GM12875 (cell line): ENCODE data around the gene UGGT2.
"Not testable (repeated sequence)": the region's sequence is repeated elsewhere in the genome, so short reads cannot be mapped to it uniquely, and the experiment has no call there.

Source experiments
- H3K4me3 ChIP-seq: one replicate; pipeline ENCODE4 v1.5.1; 2011; ENCODE audit warnings: low read depth, low read length, control low read depth
- TF ChIP-seq, protein P1 (sequence below): IDR thresholded peaks from 2 replicates; pipeline ENCODE4 v1.5.1; 2011; ENCODE audit warnings: low read depth, mild to moderate bottlenecking, control low read depth, inconsistent platforms, low read length, moderate library complexity, borderline replicate concordance; ENCODE audit not compliant: insufficient read depth

The UGGT2 gene

GRCh38 chr13:95948656-95949055 is 104.5 kb downstream of the UGGT2 start:
- TF ChIP-seq, protein P1, sequence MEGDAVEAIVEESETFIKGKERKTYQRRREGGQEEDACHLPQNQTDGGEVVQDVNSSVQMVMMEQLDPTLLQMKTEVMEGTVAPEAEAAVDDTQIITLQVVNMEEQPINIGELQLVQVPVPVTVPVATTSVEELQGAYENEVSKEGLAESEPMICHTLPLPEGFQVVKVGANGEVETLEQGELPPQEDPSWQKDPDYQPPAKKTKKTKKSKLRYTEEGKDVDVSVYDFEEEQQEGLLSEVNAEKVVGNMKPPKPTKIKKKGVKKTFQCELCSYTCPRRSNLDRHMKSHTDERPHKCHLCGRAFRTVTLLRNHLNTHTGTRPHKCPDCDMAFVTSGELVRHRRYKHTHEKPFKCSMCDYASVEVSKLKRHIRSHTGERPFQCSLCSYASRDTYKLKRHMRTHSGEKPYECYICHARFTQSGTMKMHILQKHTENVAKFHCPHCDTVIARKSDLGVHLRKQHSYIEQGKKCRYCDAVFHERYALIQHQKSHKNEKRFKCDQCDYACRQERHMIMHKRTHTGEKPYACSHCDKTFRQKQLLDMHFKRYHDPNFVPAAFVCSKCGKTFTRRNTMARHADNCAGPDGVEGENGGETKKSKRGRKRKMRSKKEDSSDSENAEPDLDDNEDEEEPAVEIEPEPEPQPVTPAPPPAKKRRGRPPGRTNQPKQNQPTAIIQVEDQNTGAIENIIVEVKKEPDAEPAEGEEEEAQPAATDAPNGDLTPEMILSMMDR: no peak

GRCh38 chr13:95937714-95938320 is 115.4 kb downstream of the UGGT2 start:
- no peak overlapping the region for H3K4me3 ChIP-seq
- TF ChIP-seq, protein P1: no peak

More at GRCh38 chr13:95948656-95949055, 104.5 kb downstream of the UGGT2 start:
- H3K4me3 ChIP-seq: no peak overlapping the region

DNA sequence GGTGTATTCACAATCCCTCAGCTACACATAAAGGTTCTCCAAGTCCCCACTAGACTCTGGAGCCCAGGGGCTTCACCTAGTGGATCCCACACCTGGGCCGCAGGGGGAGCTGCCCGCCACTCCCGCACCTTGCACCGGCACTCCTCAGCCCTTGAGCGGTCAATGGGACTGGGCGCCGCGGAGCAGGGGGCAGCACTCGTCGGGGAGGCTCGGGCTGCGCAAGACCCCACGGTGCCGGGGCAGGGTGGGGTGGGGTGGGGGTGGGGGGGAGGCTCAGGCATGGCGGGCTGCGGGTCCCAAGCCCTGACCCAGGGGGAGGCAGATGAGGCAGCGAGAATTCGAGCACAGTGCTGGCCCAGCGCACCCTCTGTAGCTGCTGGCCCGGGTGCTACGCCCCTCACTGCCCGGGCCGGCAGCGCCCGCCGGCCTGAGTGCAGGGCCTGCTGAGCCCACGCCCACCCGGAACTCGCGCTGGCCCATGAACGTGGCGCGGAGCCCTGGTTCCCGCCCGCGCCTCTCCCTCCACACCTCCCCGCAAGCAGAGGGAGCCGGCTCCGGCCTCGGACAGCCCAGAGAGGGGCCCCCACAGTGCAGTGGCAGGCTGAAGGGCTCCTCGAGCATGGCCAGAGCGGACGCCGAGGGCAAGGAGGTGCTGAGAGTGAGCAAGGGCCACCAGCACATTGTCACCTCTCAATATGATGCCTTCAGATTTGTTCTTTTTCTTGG is 121.7 kb downstream of the UGGT2 start:
- no peak overlapping the region for H3K4me3 ChIP-seq
- TF ChIP-seq, protein P1: no peak

- H3K4me3 ChIP-seq: no peak overlapping the region
- TF ChIP-seq, protein P1: no peak
These were observed 123.8 kb downstream of the UGGT2 start for GRCh38 chr13:95929430-95929829.

- H3K4me3 ChIP-seq: not testable (repeated sequence)
These were observed 124.8 kb downstream of the UGGT2 start for GRCh38 chr13:95928367-95928906.

DNA sequence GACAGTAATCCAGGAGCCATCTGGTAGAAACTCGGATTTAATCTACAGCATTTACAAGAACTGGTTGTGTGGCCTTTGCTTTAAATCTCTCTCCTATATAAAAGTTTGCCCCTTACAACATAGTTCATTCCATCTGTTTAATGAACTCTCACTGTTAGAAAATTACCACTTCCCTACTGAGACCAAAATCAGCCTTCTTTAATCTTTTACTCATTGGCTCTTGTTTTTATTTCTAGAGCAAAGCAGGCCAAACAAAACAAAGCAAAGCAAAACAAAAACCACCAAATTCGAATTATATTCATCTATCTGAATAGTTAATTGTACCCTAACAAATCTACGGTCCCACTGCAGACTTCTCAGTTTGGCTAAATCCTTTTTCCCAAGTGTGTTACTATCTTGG is 127.0 kb downstream of the UGGT2 start:
- TF ChIP-seq, protein P1: no peak
- no peak overlapping the region for H3K4me3 ChIP-seq

DNA sequence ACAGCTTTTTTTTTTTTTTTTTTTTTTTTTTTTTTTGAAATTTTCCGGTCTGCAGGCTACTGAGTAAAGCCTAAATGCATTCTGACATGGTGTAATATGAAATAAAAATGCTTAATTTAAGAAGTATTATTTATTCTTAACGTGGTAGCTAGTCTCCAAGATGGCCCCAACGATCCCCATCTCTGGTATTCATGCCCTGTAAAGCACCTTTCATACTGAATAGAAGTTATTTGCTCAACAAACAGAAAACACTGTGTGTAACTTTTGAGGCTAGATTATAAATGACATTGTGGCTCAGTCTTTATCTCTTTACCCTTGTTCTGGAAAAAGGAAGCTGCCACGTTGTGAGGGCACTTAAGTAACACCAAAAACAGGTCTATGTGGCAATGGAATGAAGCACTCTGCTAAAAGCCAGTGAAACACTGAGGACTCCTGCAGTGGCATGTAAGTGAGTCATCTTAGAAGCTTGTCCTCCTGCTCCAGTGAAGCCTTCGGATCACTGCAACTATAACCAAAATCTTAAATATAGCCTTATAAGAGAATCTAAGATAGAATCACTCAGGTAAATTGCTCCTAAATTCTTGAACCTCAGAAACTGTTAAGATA is 128.7 kb downstream of the UGGT2 start:
- TF ChIP-seq, protein P1: no peak
- no peak overlapping the region for H3K4me3 ChIP-seq
